Activated CD4-positive, alpha-beta memory T cell treated with anti-CD3 and anti-CD28 coated beads for 36 hours (primary cell): Measurements from ENCODE around the gene SERPINA6. TPM values are rescaled to one million over a fixed set of nuclear protein-coding genes. Genes with fewer than 3 reads are reported as not detected.
"Not testable (repeated sequence)": the region's sequence is repeated elsewhere in the genome, so short reads cannot be mapped to it uniquely, and the experiment has no call there.

Source experiments
- CTCF ChIA-PET: fragments of 350-600 bp; sonication (Branson Sonifier 250); formaldehyde crosslinking; loops from one replicate; lab custom pipeline; 2021; ENCODE audit warnings: antibody characterized with exemption, inconsistent platforms; lab: Charles Lee
- POLR2A ChIA-PET: fragments of 350-600 bp; sonication (Branson Sonifier 250); formaldehyde crosslinking; loops from one replicate; lab custom pipeline; 2021; ENCODE audit warnings: antibody characterized with exemption; lab: Charles Lee
- DNase-seq: peaks from one replicate; pipeline ENCODE4 v3.0.0-alpha.2; 2020
- H3K27ac Mint-ChIP-seq: one replicate; pipeline ENCODE4 v1.8.0; 2021; ENCODE audit warnings: mixed read lengths
- H3K27me3 Mint-ChIP-seq: one replicate; pipeline ENCODE4 v1.8.0; 2021; ENCODE audit warnings: mixed read lengths
- H3K36me3 Mint-ChIP-seq: one replicate; pipeline ENCODE4 v1.8.0; 2021; ENCODE audit warnings: mixed read lengths
- H3K4me1 Mint-ChIP-seq: one replicate; pipeline ENCODE4 v1.8.0; 2021; ENCODE audit warnings: low read depth, mixed read lengths
- H3K4me3 Mint-ChIP-seq: one replicate; pipeline ENCODE4 v1.8.0; 2021; ENCODE audit warnings: mild to moderate bottlenecking, mixed read lengths
- H3K9me3 Mint-ChIP-seq: one replicate; pipeline ENCODE4 v1.8.0; 2021; ENCODE audit warnings: mixed read lengths
- intact Hi-C: fragments of 100-400 bp; cut with micrococcal nuclease; formaldehyde crosslinking; loops from one replicate; pipeline ENCODE4 v1.15.1; 2023
- total RNA-seq, 2 experiments: library from RNA; stranded (reverse); gene quantifications; one replicate each; pipeline ENCODE4 v1.2.3, GENCODE V29; 2021

Gene SERPINA6
- total RNA-seq, 2 experiments from 2014 or later, result not detected

GRCh38 chr14:94346841-94347240, 23.7 kb upstream of the SERPINA6 start:
- no peaks in the 10 kb centered on the region for H3K27me3 Mint-ChIP-seq
- H3K9me3 Mint-ChIP-seq, result peaks cover 10% of the 10 kb centered on the region
- intact Hi-C loops, result loop anchor here (1.0 to 10.0 kb wide), 6 partner anchors 7 to 1178 kb away; no protein-coding TSS in a partner anchor

GRCh38 chr14:94346065-94346786, 23.1 kb upstream of the SERPINA6 start:
- peak overlapping the region; percentile 95 for H3K27ac Mint-ChIP-seq
- CTCF ChIA-PET, result interaction anchor here (0.7 to 1.3 kb wide), 3 partner anchors 67 to 288 kb away, joined by 3 to 4 read pairs (median 3); no protein-coding TSS in a partner anchor

More at GRCh38 chr14:94346841-94347240, 23.7 kb upstream of the SERPINA6 start:
- Mint-ChIP-seq H3K36me3 (no peaks in the 10 kb centered on the region), H3K4me3 (no peak overlapping the region), H3K4me1 (peaks cover 65% of the 10 kb centered on the region), H3K27ac (peak overlapping the region; percentile 95)
- POLR2A ChIA-PET, result interaction anchor here (0.7 to 1.2 kb wide), 6 partner anchors 8 to 48 kb away, joined by 3 to 6 read pairs (median 4); no protein-coding TSS in a partner anchor
- CTCF ChIA-PET, result interaction anchor here (0.7 to 1.1 kb wide), 2 partner anchors 67 to 288 kb away, joined by 3 to 4 read pairs; no protein-coding TSS in a partner anchor
- no peak for DNase-seq

GRCh38 chr14:94345344-94346064, 22.4 kb upstream of the SERPINA6 start:
- Mint-ChIP-seq H3K4me3 (no peak overlapping the region), H3K36me3 (peaks cover 3% of the 10 kb centered on the region), H3K27me3 (no peaks in the 10 kb centered on the region), H3K9me3 (peaks cover 7% of the 10 kb centered on the region), H3K27ac (peak overlapping the region; percentile 95), H3K4me1 (peaks cover 68% of the 10 kb centered on the region)
- peak; percentile 54 for DNase-seq
- POLR2A ChIA-PET, result interaction anchor here (0.8 kb wide), 1 partner anchor 367 kb away, joined by 3 read pairs; no protein-coding TSS in a partner anchor
- CTCF ChIA-PET, result interaction anchor here (1.2 to 1.3 kb wide), 2 partner anchors 78 to 140 kb away, joined by 3 read pairs; no protein-coding TSS in a partner anchor
- intact Hi-C loops, result loop anchor here (1.0 to 10.0 kb wide), 6 partner anchors 9 to 1179 kb away; no protein-coding TSS in a partner anchor

More at GRCh38 chr14:94346065-94346786, 23.1 kb upstream of the SERPINA6 start:
- not testable (repeated sequence) for H3K27me3 Mint-ChIP-seq, H3K4me3 Mint-ChIP-seq, H3K9me3 Mint-ChIP-seq, H3K36me3 Mint-ChIP-seq
- DNase-seq, result peak; percentile 90
- POLR2A ChIA-PET, result interaction anchor here (0.7 to 1.2 kb wide), 6 partner anchors 9 to 48 kb away, joined by 3 to 6 read pairs (median 4); no protein-coding TSS in a partner anchor
- intact Hi-C loops, result loop anchor here (1.0 to 10.0 kb wide), 6 partner anchors 8 to 1179 kb away; no protein-coding TSS in a partner anchor
- peaks cover 65% of the 10 kb centered on the region for H3K4me1 Mint-ChIP-seq

- Mint-ChIP-seq H3K27me3 (no peaks in the 10 kb centered on the region), H3K36me3 (peaks cover 3% of the 10 kb centered on the region), H3K9me3 (peaks cover 7% of the 10 kb centered on the region), H3K4me3 (no peak overlapping the region), H3K4me1 (peaks cover 71% of the 10 kb centered on the region), H3K27ac (peak overlapping the region; percentile 95)
- ChIA-PET CTCF (interaction anchor here (1.2 kb wide), 1 partner anchor 141 kb away, joined by 3 read pairs; no protein-coding TSS in a partner anchor), POLR2A (no interaction called here)
- no peak for DNase-seq
- intact Hi-C loops, result loop anchor here (10.0 kb wide), 2 partner anchors 920 to 1180 kb away; no protein-coding TSS in a partner anchor
Observed at GRCh38 chr14:94344389-94344788, 21.3 kb upstream of the SERPINA6 start.

- Mint-ChIP-seq H3K4me1 (peaks cover 74% of the 10 kb centered on the region), H3K9me3 (peaks cover 14% of the 10 kb centered on the region), H3K36me3 (peaks cover 3% of the 10 kb centered on the region), H3K27ac (peak overlapping the region; percentile 80), H3K4me3 (no peak overlapping the region), H3K27me3 (no peaks in the 10 kb centered on the region)
- ChIA-PET CTCF (interaction anchor here (2.0 kb wide), 1 partner anchor 13 kb away, joined by 6 read pairs; no protein-coding TSS in a partner anchor), POLR2A (no interaction called here)
- intact Hi-C loops, result loop anchor here (10.0 kb wide), 2 partner anchors 921 to 1181 kb away; no protein-coding TSS in a partner anchor
- no peak for DNase-seq
Observed at GRCh38 chr14:94343238-94344005, 20.3 kb upstream of the SERPINA6 start.

GRCh38 chr14:94342334-94342934, 19.3 kb upstream of the SERPINA6 start:
- Mint-ChIP-seq H3K27ac (peak overlapping the region; percentile 80), H3K4me3 (no peak overlapping the region), H3K9me3 (peaks cover 20% of the 10 kb centered on the region), H3K27me3 (no peaks in the 10 kb centered on the region), H3K36me3 (peaks cover 4% of the 10 kb centered on the region), H3K4me1 (peaks cover 78% of the 10 kb centered on the region)
- ChIA-PET POLR2A (interaction anchor here (0.9 kb wide), 1 partner anchor 47 kb away, joined by 3 read pairs; no protein-coding TSS in a partner anchor), CTCF (interaction anchor here (0.9 to 2.0 kb wide), 4 partner anchors 12 to 206 kb away, joined by 3 to 6 read pairs (median 4); no protein-coding TSS in a partner anchor)
- intact Hi-C loops, result loop anchor here (1.0 to 10.0 kb wide), 5 partner anchors 13 to 1182 kb away; no protein-coding TSS in a partner anchor
- DNase-seq, result peak; percentile 80

GRCh38 chr14:94341656-94342333, 18.7 kb upstream of the SERPINA6 start:
- peaks cover 22% of the 10 kb centered on the region for H3K9me3 Mint-ChIP-seq
- H3K4me1 Mint-ChIP-seq, result peaks cover 75% of the 10 kb centered on the region
- H3K27ac Mint-ChIP-seq, result peak overlapping the region; percentile 80
- DNase-seq, result peak; percentile 60
- ChIA-PET CTCF (interaction anchor here (0.9 to 2.0 kb wide), 4 partner anchors 11 to 205 kb away, joined by 3 to 6 read pairs (median 4); no protein-coding TSS in a partner anchor), POLR2A (interaction anchor here (0.9 kb wide), 1 partner anchor 48 kb away, joined by 3 read pairs; no protein-coding TSS in a partner anchor)
- peaks cover 6% of the 10 kb centered on the region for H3K36me3 Mint-ChIP-seq
- intact Hi-C loops, result loop anchor here (1.0 to 10.0 kb wide), 5 partner anchors 14 to 1183 kb away; no protein-coding TSS in a partner anchor
- no peaks in the 10 kb centered on the region for H3K27me3 Mint-ChIP-seq
- no peak overlapping the region for H3K4me3 Mint-ChIP-seq

- H3K4me1 Mint-ChIP-seq, result peaks cover 68% of the 10 kb centered on the region
- H3K27ac Mint-ChIP-seq, result peak overlapping the region; percentile 20
- ChIA-PET CTCF (no interaction called here), POLR2A (no interaction called here)
- peaks cover 22% of the 10 kb centered on the region for H3K9me3 Mint-ChIP-seq
- H3K4me3 Mint-ChIP-seq, result no peak overlapping the region
- DNase-seq, result no peak
- intact Hi-C loops, result loop anchor here (10.0 kb wide), 2 partner anchors 924 to 1184 kb away; no protein-coding TSS in a partner anchor
- H3K27me3 Mint-ChIP-seq, result no peaks in the 10 kb centered on the region
- H3K36me3 Mint-ChIP-seq, result peaks cover 6% of the 10 kb centered on the region
Observed at GRCh38 chr14:94340533-94340932, 17.4 kb upstream of the SERPINA6 start.

GRCh38 chr14:94338023-94338422, 14.9 kb upstream of the SERPINA6 start:
- Mint-ChIP-seq H3K36me3 (peaks cover 6% of the 10 kb centered on the region), H3K9me3 (peaks cover 15% of the 10 kb centered on the region), H3K4me3 (no peak overlapping the region), H3K27ac (peak overlapping the region; percentile 56), H3K4me1 (peaks cover 47% of the 10 kb centered on the region), H3K27me3 (peaks cover 4% of the 10 kb centered on the region)
- no peak for DNase-seq
- ChIA-PET CTCF (interaction anchor here (1.2 kb wide), 1 partner anchor 148 kb away, joined by 4 read pairs; no protein-coding TSS in a partner anchor), POLR2A (no interaction called here)
- intact Hi-C loops, result no loop called here

GRCh38 chr14:94337274-94337673, 14.1 kb upstream of the SERPINA6 start:
- peaks cover 6% of the 10 kb centered on the region for H3K36me3 Mint-ChIP-seq
- H3K27me3 Mint-ChIP-seq, result peaks cover 4% of the 10 kb centered on the region
- H3K27ac Mint-ChIP-seq, result no peak overlapping the region
- peaks cover 15% of the 10 kb centered on the region for H3K9me3 Mint-ChIP-seq
- intact Hi-C loops, result no loop called here
- H3K4me1 Mint-ChIP-seq, result peaks cover 39% of the 10 kb centered on the region
- ChIA-PET POLR2A (no interaction called here), CTCF (interaction anchor here (1.2 kb wide), 1 partner anchor 149 kb away, joined by 4 read pairs; no protein-coding TSS in a partner anchor)
- H3K4me3 Mint-ChIP-seq, result no peak overlapping the region
- no peak for DNase-seq
